Stimulated activated CD8-positive, alpha-beta memory T cell treated with anti-CD3 and anti-CD28 coated beads, Interleukin-7, amount 100 ng/mL, for 1 hour (primary cell): ENCODE data around the gene FKBP9.
"Not testable (repeated sequence)": the region's sequence is repeated elsewhere in the genome, so short reads cannot be mapped to it uniquely, and the experiment has no call there.

Source experiments
- DNase-seq, 2 donors: peaks; one replicate each; pipeline ENCODE4 v3.0.0-alpha.2; 2020; ENCODE audit warnings: low read depth in 2 of 2

Gene FKBP9

GRCh38 chr7:33005193-33005592 is 48.0 kb downstream of the FKBP9 start:
- DNase-seq, result not testable (repeated sequence)

GRCh38 chr7:33005690-33006089 is 48.5 kb downstream of the FKBP9 start:
- DNase-seq, result not testable (repeated sequence)

GRCh38 chr7:33009734-33010133 is 52.5 kb downstream of the FKBP9 start:
- no peak for DNase-seq

GRCh38 chr7:33012364-33012763 is 55.1 kb downstream of the FKBP9 start:
- DNase-seq, result no peak

- no peak for DNase-seq
Measured at GRCh38 chr7:33024189-33024757, 67.0 kb downstream of the FKBP9 start.

GRCh38 chr7:33035776-33036175 is 78.5 kb downstream of the FKBP9 start:
- no peak for DNase-seq

- DNase-seq, result no peak
Measured at GRCh38 chr7:33038639-33039038, 81.4 kb downstream of the FKBP9 start.

- DNase-seq, result no peak
Measured at GRCh38 chr7:33039257-33039902, 82.1 kb downstream of the FKBP9 start.

GRCh38 chr7:33039903-33040292 is 82.7 kb downstream of the FKBP9 start:
- DNase-seq, result no peak

GRCh38 chr7:33040803-33041516 is 83.7 kb downstream of the FKBP9 start:
- peak in 1 of 2 donors; percentile 32 for DNase-seq

- no peak for DNase-seq
Measured at GRCh38 chr7:33041631-33042428, 84.6 kb downstream of the FKBP9 start.

GRCh38 chr7:33043501-33044400 is 86.5 kb downstream of the FKBP9 start:
- DNase-seq, result no peak

GRCh38 chr7:33044401-33044718 is 87.1 kb downstream of the FKBP9 start:
- no peak for DNase-seq

GRCh38 chr7:33044986-33045385 is 87.7 kb downstream of the FKBP9 start:
- no peak for DNase-seq

- DNase-seq, result no peak
Measured at GRCh38 chr7:33048257-33048656, 91.0 kb downstream of the FKBP9 start.

- DNase-seq, result no peak
Measured at GRCh38 chr7:33048704-33049103, 91.5 kb downstream of the FKBP9 start.

- DNase-seq, result no peak
Measured at GRCh38 chr7:33050535-33051318, 93.5 kb downstream of the FKBP9 start.

GRCh38 chr7:33053721-33054120 is 96.5 kb downstream of the FKBP9 start:
- no peak for DNase-seq

GRCh38 chr7:33054261-33054964 is 97.2 kb downstream of the FKBP9 start:
- DNase-seq, result no peak

- no peak for DNase-seq
Measured at GRCh38 chr7:33055158-33055557, 97.9 kb downstream of the FKBP9 start.
